NCI-H2171 treated with DMSO at 0.1 percent for 48 hours (cell line): ENCODE measurements around the gene PALD1.
"Not testable (repeated sequence)": the region's sequence is repeated elsewhere in the genome, so short reads cannot be mapped to it uniquely, and the experiment has no call there.

Experiments used
- DNase-seq: peaks from one replicate; lab custom pipeline; 2025; lab: John Stamatoyannopoulos, UW

PALD1 gene

GRCh38 chr10:70571636-70572439, 93.3 kb downstream of the PALD1 start:
- DNase-seq, result no peak

DNA sequence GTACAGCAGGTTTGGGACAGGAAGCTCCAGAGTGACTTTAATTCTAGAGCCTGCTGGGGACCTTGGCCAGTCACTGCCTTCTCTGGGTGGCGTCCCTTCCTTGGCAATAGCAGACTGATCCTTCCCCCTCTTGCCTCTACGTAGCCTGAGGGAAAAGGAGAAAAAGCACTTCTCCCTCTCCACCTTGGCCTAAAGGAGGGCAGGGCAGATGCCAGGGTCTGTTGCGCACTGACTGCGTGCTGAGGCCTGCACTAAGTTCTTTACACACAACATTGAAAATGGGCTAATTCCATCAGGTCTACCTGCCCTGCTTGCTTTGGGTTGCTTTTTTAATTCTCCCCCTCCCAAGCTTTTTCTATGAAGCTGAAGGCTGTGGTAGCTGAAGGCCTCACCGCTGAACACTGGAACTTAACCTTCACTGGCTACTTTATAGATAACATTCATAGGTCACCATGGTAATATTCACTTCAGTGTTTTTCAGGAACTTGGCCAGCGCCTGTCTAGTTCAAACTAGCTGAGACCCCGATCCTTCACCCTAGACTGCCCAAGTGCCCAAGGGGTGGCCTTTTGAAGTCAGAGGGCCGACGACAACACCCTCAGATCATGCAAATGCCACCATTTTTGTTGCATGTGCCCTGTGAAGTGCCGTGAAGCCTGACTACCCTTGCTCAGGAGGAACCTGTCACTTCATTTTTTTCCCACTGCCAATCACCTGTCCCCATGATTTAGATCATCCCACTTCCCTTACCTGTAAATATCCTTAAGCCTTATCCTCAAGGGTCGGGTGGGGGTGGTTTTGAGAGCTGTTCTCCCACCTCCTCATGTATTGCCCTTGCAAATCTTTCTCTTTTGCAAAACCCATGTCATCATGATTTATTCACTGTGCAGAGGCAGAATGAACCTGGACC, 95.3 kb downstream of the PALD1 start:
- no peak for DNase-seq

DNA sequence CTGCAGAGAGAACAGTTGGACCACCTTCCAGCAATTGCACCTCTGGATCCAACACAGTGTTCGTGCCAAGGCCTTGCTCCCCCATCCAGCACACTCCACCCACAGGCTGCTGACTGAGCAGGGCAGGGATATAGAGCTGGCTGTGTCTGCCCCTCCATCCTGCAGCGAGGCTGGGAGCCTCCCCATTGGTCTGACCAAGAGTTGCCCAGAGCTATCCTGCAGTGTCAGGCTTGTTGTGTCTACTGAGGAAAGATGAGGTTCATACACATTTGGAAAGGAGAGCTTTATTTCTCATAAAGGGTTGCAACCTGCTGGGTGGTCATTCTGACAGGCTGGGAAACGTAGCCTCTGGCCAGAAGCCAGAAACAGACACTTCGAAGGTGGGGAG, 96.9 kb downstream of the PALD1 start:
- no peak for DNase-seq

DNA sequence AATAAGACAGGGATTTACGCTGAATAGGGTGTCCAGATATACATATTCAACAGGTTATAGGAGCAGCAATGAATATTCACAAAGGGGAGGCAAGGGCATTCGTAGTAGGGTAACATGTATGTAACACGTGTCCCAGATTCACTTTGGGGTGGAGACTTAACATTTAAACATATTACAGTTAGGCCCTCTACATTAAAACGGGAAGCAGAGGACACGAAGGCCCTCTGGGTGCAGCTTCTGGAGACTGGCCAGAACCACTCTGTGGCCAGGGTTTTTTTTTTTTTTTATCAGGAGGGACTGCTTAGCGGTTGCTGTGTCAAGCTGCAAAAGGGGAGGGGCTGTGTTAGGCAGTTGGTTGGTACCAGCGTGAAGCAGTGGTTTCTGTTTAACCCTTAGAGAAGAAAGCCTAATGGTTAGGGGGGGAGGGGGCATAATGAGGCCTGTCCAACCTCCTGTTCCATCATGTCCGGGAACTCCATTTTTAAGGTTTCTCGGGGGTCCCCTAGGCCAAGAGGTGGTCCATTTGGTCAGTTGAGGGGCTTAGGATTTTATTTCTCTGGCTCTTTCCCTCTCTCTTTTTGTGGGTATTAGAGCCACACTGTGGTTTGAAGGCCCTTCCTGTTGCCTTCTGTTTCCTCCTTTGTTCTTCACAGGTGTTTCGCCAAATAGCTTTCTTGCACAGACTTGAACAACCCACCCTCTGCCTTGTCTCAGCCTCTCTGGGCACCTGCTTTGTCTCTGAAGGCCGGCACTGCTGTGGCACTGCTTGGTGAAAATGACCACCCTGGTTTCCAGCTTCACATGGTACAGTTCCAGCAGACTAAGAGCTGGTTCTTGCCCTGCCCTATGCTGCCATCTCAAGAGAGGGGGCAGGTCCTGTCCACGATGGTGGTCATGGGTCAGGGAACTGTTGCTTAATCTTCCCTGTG, 97.6 kb downstream of the PALD1 start:
- DNase-seq, result no peak

GRCh38 chr10:70576803-70577517, 98.4 kb downstream of the PALD1 start:
- DNase-seq, result no peak

DNA sequence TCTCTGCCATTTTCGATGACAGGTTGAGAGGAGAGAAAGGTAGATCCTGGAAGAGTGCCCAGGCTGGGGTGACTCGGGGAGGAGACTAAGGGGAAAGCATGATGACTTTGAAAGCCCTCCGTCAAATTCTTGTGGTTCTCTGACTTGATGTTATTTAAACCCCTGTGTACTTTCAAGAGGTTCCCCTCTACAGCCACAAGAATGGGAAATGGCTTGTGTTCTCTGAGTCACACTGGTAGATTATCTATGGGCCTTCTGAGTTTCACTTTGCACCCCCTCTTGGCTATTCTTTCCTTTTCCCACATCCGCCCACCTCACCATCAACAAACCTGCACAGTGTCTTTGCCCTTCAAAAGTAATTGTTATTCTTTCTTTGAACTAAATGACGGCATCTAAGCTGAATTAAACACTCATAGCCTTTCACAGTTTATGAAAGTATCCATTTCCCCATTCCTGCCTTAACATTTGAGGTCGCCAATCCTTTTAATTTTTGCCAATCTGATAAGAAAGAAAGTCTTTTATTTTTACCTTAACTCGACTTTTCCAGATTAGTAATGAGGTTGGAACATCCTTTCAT, 99.9 kb downstream of the PALD1 start:
- no peak for DNase-seq

DNA sequence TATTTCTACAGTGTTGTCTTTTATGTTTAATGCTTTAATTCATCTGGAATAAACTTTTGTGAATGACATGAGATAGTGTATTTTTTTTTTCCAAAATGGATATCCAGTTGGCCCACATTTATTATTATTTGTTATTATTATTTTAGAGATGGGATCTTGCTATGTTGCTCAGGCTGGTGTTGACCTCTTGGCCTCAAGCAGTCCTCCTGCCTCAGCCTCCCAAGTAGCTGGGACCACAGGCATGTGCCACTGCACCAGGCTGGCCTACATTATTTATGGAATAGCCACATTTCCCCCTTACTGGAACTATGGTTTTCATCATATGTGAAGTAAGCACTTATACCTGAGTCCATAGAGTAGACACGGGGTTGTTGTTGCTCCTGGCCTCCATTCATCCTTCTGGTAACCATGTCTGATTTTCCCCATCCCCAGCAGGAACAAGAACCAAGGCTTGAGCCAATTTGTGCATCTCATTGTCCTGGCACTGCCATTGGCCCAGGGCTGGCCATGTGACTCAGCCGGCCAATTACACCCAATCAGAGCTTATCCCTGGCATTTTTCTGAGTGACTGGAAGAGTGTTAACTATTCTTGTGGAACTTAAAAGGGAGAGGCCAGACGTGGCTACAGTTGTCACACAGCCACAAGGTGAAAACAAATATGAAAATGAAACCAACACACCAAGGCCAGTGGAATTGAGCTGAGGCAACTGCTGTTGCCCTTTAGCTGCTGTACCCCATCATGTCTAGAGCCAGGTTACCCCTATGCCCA, 100.9 kb downstream of the PALD1 start:
- DNase-seq, result no peak

GRCh38 chr10:70581176-70581575, 102.6 kb downstream of the PALD1 start:
- DNase-seq, result not testable (repeated sequence)

DNA sequence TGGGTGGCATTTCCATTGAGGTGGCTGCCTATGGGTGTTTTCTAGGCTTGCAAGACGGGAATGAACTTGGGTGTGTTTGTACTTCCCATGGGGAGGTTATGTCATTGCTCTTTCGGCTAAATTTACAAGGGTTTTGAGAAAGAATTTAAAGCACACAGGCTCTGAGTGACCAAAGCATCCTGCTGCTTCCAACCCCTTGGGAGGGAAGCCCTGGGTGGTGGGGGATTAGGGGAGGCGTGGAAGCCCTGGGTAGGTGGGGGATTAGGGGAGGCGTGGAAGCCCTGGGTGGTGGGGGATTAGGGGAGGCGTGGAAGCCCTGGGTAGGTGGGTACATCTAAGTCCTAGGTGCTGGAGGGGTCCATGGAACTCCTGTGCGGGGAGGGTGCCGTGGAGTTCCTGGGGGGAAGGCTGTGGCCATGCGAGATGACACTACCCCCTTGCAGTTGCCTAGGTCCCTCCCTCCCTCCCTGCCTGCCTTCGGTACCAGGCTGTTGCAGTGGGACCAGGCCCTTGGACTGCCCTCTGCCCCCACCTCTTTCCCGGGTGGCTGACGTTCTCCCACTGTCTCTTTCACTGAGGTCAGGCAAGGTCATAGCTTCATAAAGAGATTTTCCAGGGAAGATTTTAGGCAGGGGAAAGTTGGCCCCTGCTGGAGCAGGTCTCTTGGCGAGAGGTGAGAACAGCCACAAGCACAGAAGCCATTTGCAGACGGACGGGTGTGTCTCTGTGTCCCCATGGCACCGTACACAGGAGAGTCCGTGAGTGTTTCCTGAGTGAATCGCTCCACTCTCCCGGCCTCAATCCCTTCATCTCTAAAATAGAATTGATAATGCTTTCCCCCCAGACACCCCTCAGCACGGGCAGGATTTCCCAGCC, 104.5 kb downstream of the PALD1 start:
- no peak for DNase-seq

DNA sequence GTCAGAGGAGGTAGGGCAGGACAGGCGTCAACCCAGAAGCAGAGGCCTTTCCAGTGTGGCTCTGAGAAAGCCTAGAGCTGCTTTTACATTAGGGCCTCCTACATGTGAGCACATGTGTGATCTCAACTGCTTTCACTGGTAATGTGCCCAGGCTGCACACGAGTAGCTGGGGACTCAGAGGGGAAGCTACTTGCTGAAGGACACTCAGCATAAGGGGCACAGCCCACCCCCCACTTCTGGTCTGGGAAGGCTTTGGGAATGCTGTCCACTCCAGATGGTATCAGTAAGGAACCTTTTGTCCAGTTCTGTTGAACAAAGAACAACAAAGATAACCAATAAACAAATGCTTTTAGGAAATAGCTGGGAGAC, 105.1 kb downstream of the PALD1 start:
- no peak for DNase-seq

DNA sequence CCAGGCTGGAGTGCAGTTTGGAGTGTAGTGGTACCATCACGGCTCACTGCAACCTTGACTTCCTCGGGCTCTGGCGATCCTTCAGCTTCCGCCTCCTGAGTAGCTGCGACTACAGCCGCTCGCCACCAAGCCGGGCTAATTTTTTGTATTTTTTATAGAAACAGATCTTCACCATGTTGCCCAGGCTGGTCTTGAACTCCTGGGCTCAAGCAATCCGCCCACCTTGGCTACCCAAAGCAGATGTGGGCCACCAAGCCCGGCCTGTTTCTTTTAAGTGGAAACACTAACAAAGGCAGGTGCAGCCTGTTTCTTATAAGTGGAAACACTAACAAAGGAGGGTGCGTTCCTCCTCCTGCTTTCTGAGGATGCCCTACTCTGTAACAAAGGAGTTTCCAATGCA, 105.8 kb downstream of the PALD1 start:
- no peak for DNase-seq

- peak; percentile 82 for DNase-seq
Observed at GRCh38 chr10:70584909-70585544, 106.5 kb downstream of the PALD1 start.

DNA sequence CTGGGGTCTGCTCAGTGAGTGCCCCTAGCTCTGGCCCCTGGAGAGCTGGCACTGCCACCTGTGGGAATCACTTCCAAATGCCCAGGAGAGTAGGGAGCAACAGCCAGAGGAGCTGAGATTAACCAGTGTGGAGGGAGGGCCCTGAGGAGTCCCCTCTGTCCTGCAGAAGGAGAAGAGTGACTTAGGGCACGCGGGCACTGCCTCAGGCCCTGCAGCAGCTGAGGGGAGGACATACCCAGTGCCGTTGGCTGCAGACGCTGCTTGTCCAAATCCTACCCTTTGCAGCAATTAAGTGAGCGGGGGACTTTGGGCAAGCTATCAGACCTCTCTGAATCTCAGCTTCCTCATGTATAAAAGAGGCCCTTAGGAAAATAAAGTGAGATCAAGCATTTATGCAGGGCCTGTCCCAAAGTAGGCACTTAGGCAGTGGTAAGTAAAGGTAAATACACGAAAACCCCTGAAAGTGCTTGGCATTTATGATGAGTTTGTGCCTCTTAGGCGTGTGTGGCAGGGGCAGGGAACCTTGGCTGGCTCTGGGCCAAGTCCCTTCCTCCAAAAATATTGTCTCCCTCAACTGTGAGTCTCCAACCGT, 107.1 kb downstream of the PALD1 start:
- DNase-seq, result no peak

DNA sequence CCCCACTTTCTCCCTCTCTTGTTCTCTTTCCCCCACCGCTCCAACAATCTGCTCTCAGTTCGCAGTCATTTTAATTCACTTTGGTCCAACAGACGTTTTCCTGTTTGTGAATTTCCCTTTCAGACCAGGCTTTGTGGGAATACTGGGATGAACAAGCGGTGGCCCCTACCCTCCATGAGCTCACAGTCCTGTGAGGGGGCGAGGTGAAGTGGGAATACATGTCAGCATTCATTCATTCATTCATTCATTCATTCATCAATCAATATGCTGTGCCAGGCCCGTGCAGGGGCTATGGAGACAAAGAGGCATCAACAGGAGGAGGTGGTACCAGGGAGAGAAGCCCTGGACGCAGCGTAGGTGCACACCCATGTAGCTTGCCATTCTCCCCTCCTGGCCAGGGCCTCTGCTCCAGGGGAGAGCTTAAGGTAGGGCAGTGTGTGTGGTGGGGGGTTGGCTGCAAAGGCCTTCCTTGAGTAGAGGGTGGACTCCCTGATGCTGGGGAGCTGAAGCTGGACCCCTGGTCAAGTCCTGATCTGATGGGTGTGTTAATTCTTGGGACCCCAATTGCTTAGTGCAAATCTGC, 107.9 kb downstream of the PALD1 start:
- DNase-seq, result no peak

DNA sequence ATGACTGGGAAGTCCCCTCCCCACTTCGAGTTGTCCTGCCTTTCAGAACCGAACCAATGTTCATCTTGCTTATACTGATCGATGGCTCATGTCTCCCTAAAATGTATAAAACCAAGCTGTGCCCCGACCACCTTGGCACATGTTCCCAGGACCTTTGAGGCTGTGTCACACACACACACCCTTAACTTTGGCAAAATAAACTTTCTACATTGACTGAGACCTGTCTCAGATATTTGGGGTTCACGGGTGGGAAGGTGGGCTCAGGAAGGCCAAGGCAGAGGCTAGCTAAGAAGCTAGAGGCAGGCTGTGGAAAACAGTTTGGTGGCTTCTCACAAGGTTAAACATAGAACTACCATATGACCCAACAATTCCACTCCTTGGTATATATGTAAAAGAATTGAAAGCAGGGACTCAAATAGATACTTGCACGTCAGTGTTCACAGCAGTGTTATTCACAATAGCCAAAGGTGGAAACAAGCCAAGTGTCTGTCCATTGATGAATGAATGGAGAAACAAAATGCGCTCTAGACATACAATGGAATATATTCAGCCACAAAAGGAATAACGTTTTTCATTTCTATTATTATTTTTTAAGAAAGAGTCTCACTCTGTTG, 108.6 kb downstream of the PALD1 start:
- no peak for DNase-seq

- DNase-seq, result no peak
Observed at GRCh38 chr10:70588255-70588654, 109.7 kb downstream of the PALD1 start.

- DNase-seq, result no peak
Observed at GRCh38 chr10:70588859-70589570, 110.4 kb downstream of the PALD1 start.
